K562 (cell line): ENCODE measurements around the gene DSE. TPM values are rescaled to one million over a fixed set of nuclear protein-coding genes. Genes with fewer than 3 reads are reported as not detected.

ENCODE experiments used
- ATAC-seq: fragments of 200-7000 bp; cut with Tn5 transposase; 3 replicates; pipeline ENCODE4 v1.9.1; 2020; ENCODE audit warnings: moderate library complexity
- BruUV-seq: library from RNA; stranded (reverse); fragments of 400-500 nt; replicated peaks from 2 replicates; lab custom pipeline; 2021; lab: Mats Ljungman, UMichigan
- CTCF ChIA-PET: fragments of 300-600 bp; formaldehyde crosslinking; extraction: SDS; loops from one replicate; lab custom pipeline; 2021; ENCODE audit warnings: low intra/inter-chr PET ratio; lab: Yijun Ruan, JAX
- POLR2A ChIA-PET: fragments of 300-600, 350-650 bp; sonication (Branson Sonifier 250); formaldehyde crosslinking; extraction: SDS; loops from one replicate; lab custom pipeline; 2021; ENCODE audit warnings: antibody characterized with exemption, inconsistent platforms; lab: Yijun Ruan, JAX
- DNase-seq, 4 experiments: peaks; one replicate each; pipeline versions ENCODE4 v3.0.0 to v3.0.0-alpha.2; 2011 to 2018; ENCODE audit warnings: low spot score in 3 of 4, mixed read lengths in 3 of 4; ENCODE audit errors: extremely low read depth in 1 of 4
- FAIRE-seq: peaks from 2 replicates; lab custom pipeline; 2011; peaks lifted over from hg19 to GRCh38; lab: Jason Lieb, UNC
- H2AFZ ChIP-seq: 2 replicates; pipeline ENCODE4 v1.6.0; 2011; ENCODE audit warnings: low read depth, low read length, control low read depth, inconsistent platforms
- H3K27ac ChIP-seq: fragments of 200-600 bp; 3 replicates; pipeline ENCODE4 v1.8.0; 2011; ENCODE audit warnings: low read depth, mild to moderate bottlenecking, control low read depth, inconsistent platforms, low read length, moderate library complexity, mixed read lengths; ENCODE audit errors: extremely low read depth
- H3K27me3 ChIP-seq, 2 experiments: fragments of 300-600 bp in 1 of 2; 2 replicates in 1 of 2; 3 replicates in 1 of 2; pipeline versions ENCODE4 v1.6.0 to v1.8.0; 2011; ENCODE audit warnings: inconsistent platforms in 2 of 2, low read length in 2 of 2, mild to moderate bottlenecking in 1 of 2, mixed read lengths in 1 of 2, moderate library complexity in 1 of 2; ENCODE audit not compliant: control insufficient read depth in 2 of 2, insufficient read depth in 2 of 2
- H3K36me3 ChIP-seq: fragments of 300-600 bp; 3 replicates; pipeline ENCODE4 v1.8.0; 2011; ENCODE audit warnings: mild to moderate bottlenecking, low read length, inconsistent platforms; ENCODE audit not compliant: control insufficient read depth, insufficient read depth
- H3K4me1 ChIP-seq, 2 experiments: fragments of 200-600 bp in 1 of 2; replicated peaks in 1 of 2; 2 replicates in 1 of 2; 3 replicates in 1 of 2; pipeline versions ENCODE4 v1.5.1 to v1.8.0; 2011; ENCODE audit warnings: inconsistent platforms in 2 of 2, low read length in 2 of 2, mild to moderate bottlenecking in 1 of 2, mixed read lengths in 1 of 2, moderate library complexity in 1 of 2; ENCODE audit not compliant: control insufficient read depth in 2 of 2, insufficient read depth in 2 of 2
- H3K4me2 ChIP-seq: 2 replicates; pipeline ENCODE4 v1.6.1; 2011; ENCODE audit warnings: low read length, control low read depth, inconsistent platforms, mixed read lengths; ENCODE audit not compliant: insufficient read depth
- H3K4me3 ChIP-seq: fragments of 200-600 bp; sonication (generic), shearing (Covaris generic); 2 replicates; pipeline ENCODE4 v1.5.1; 2016; ENCODE audit warnings: control low read depth, inconsistent platforms
- H3K79me2 ChIP-seq: fragments of 200-600 bp; 3 replicates; pipeline ENCODE4 v1.8.0; 2011; ENCODE audit warnings: low read length, inconsistent platforms; ENCODE audit not compliant: control insufficient read depth, insufficient read depth
- H3K9ac ChIP-seq, 2 experiments: 2 replicates each; pipeline versions ENCODE4 v1.6.0 to v1.6.1; 2011; ENCODE audit warnings: low read depth in 2 of 2, low read length in 2 of 2, control low read depth in 1 of 2, inconsistent platforms in 1 of 2, mild to moderate bottlenecking in 1 of 2, mixed read lengths in 1 of 2; ENCODE audit not compliant: insufficient read depth in 1 of 2
- H3K9me1 ChIP-seq: one replicate; pipeline ENCODE4 v1.6.0; 2011; ENCODE audit warnings: inconsistent platforms, mild to moderate bottlenecking, low read length, moderate library complexity; ENCODE audit not compliant: control insufficient read depth, insufficient read depth
- H3K9me3 ChIP-seq: replicated peaks from 2 replicates; pipeline ENCODE4 v1.5.1; 2011; ENCODE audit warnings: low read depth, low read length, inconsistent platforms; ENCODE audit not compliant: control insufficient read depth, insufficient read depth
- H4K20me1 ChIP-seq: replicated peaks from 2 replicates; pipeline ENCODE4 v1.6.1; 2011; ENCODE audit warnings: low read length, inconsistent platforms, mixed read lengths; ENCODE audit not compliant: control insufficient read depth, insufficient read depth
- ARNT ChIP-seq, 2 experiments: fragments of 450-650 bp; IDR thresholded peaks; 2 replicates each; pipeline ENCODE4 v1.6.1; 2016; ENCODE audit warnings: mild to moderate bottlenecking in 1 of 2
- BCOR ChIP-seq: fragments of 450-650 bp; IDR thresholded peaks from 2 replicates; pipeline ENCODE4 v1.6.1; 2016
- BRCA1 ChIP-seq, 2 experiments: fragments of 450-650 bp in 1 of 2; sonication (generic) in 1 of 2; formaldehyde crosslinking in 1 of 2; IDR thresholded peaks; 2 replicates each; pipeline versions ENCODE4 v1.5.0 to v1.6.1; 2017 to 2020; ENCODE audit warnings: mild to moderate bottlenecking in 1 of 2, missing genetic modification reagents in 1 of 2
- CBX5 ChIP-seq: IDR thresholded peaks from 2 replicates; pipeline ENCODE4 v1.6.1; 2014; ENCODE audit warnings: low read depth, borderline replicate concordance
- E2F8 ChIP-seq: fragments of 450-650 bp; IDR thresholded peaks from 2 replicates; pipeline ENCODE4 v1.7.1; 2018; ENCODE audit warnings: mild to moderate bottlenecking, low read depth; ENCODE audit not compliant: partially characterized antibody
- ETS2 ChIP-seq: IDR thresholded peaks from 2 replicates; pipeline ENCODE4 v1.6.1; 2016; ENCODE audit warnings: borderline replicate concordance, missing genetic modification characterization, mild to moderate bottlenecking, moderate library complexity, missing compliant biosample characterization; ENCODE audit not compliant: poor library complexity, severe bottlenecking
- FOXA1 ChIP-seq: fragments of 450-650 bp; IDR thresholded peaks from 2 replicates; pipeline ENCODE4 v1.6.1; 2016; ENCODE audit warnings: mild to moderate bottlenecking, borderline replicate concordance
- MBD2 ChIP-seq: sonication (generic); IDR thresholded peaks from 2 replicates; pipeline ENCODE4 v1.6.1; 2016; ENCODE audit warnings: low read depth, borderline replicate concordance
- PKNOX1 ChIP-seq: fragments of 450-650 bp; IDR thresholded peaks from 2 replicates; pipeline ENCODE4 v1.6.1; 2016
- PYGO2 ChIP-seq: fragments of 450-650 bp; IDR thresholded peaks from 2 replicates; pipeline ENCODE4 v1.6.1; 2016; ENCODE audit warnings: mild to moderate bottlenecking, missing genetic modification characterization, moderate library complexity, missing compliant biosample characterization
- RFX5 ChIP-seq: IDR thresholded peaks from 2 replicates; pipeline ENCODE4 v1.6.1; 2011; ENCODE audit warnings: low read depth, mild to moderate bottlenecking, improper control_type of control experiment, low read length
- SMAD3 ChIP-seq: fragments of 450-650 bp; formaldehyde crosslinking; conservative IDR thresholded peaks from 2 replicates; pipeline ENCODE4 v1.4.0; 2020; ENCODE audit warnings: mild to moderate bottlenecking
- SMARCB1 ChIP-seq: IDR thresholded peaks from 2 replicates; pipeline ENCODE4 v1.6.1; 2011; ENCODE audit warnings: improper control_type of control experiment, low read depth; ENCODE audit not compliant: insufficient read length
- TAF7 ChIP-seq: fragments of 450-650 bp; IDR thresholded peaks from 2 replicates; pipeline ENCODE4 v1.6.1; 2016; ENCODE audit warnings: missing genetic modification characterization, missing compliant biosample characterization
- U2AF1 ChIP-seq: fragments of 200-400 bp; formaldehyde crosslinking; optimal IDR thresholded peaks from 2 replicates; pipeline ENCODE3; 2017; ENCODE audit warnings: mild to moderate bottlenecking, low read depth, low read length, moderate library complexity
- ZFP1 ChIP-seq: fragments of 450-650 bp; formaldehyde crosslinking; IDR thresholded peaks from 2 replicates; pipeline ENCODE4 v1.4.0; 2020; ENCODE audit warnings: mild to moderate bottlenecking, mixed read lengths
- ZFP36 ChIP-seq: fragments of 150-350 bp; IDR thresholded peaks from 2 replicates; pipeline ENCODE4 v1.6.1; 2018; ENCODE audit warnings: low read length, low read depth; ENCODE audit not compliant: partially characterized antibody
- ZFPM2 ChIP-seq: fragments of 250-450 bp; sonication (Bioruptor Pico); IDR thresholded peaks from 2 replicates; pipeline ENCODE4 v1.5.1; 2022; ENCODE audit warnings: mild to moderate bottlenecking
- ZNF232 ChIP-seq: sonication (generic); formaldehyde crosslinking; IDR thresholded peaks from 2 replicates; pipeline ENCODE4 v1.8.0; 2022; ENCODE audit warnings: mild to moderate bottlenecking, missing genetic modification reagents
- WGBS: fragments of 100-300 bp; shearing (Covaris generic); methylation state at CpG from one replicate; pipeline ENCODE4 v1.1.6; 2016; ENCODE audit warnings: low coverage, mixed read lengths; ENCODE audit not compliant: insufficient coverage; ENCODE audit errors: missing lambda C conversion rate; 5-methylcytosine and 5-hydroxymethylcytosine counted together
- in situ Hi-C: fragments of 300-500 bp; cut with MboI; formaldehyde crosslinking; loops from 4 replicates; pipeline ENCODE4 v1.15.0; 2018; ENCODE audit warnings: inconsistent platforms, mixed read lengths
- intact Hi-C: fragments of 100-400 bp; cut with micrococcal nuclease; formaldehyde crosslinking; loops from 2 replicates; pipeline ENCODE4 v1.14.2; 2022
- polyA plus RNA-seq, 8 experiments: library from polyadenylated mRNA; depleted of rRNA in 4 of 8; stranded (reverse) in 5 of 8; unstranded in 3 of 8; fragments of >200 nt; fragmentation: Nextera tagmentation in 2 of 8; fragmentation: Illumina TruSeq in 1 of 8; extraction: Ambion mirVana in 2 of 8; extraction: Trizol in 1 of 8; gene quantifications; 2 replicates each; pipeline versions ENCODE4 v1.2.1 to v1.2.3, GENCODE V29; 2011 to 2014; ENCODE audit warnings: inconsistent platforms in 1 of 8, missing spikeins in 1 of 8
- total RNA-seq, 7 experiments: library from RNA; depleted of rRNA in 6 of 7; stranded (reverse); fragments of >200 nt in 6 of 7; fragmentation: Illumina TruSeq in 2 of 7; extraction: Trizol in 2 of 7; gene quantifications; 2 replicates each; pipeline versions ENCODE4 v1.2.1 to v1.2.3, GENCODE V29; 2011 to 2021; ENCODE audit warnings: low replicate concordance in 1 of 7

DSE gene
- total and polyA plus RNA-seq, 9 of the 15 experiments (the other 6 are each of a cell fraction or from before 2014, with no cell fraction given): 0.49 to 1.7 (median 0.79) TPM

- TF ChIP-seq SMARCB1 (no peak), PKNOX1 (peak; percentile 50)
Observed at GRCh38 chr6:116393430-116393829, 22.7 kb downstream of the DSE start (continued).

- in situ Hi-C loops (no loop called here), intact Hi-C loops (no loop called here)
- no peak overlapping the region for H2AFZ ChIP-seq
- H3K4me3 ChIP-seq: no peak overlapping the region
- DNase-seq: no peak
- no peak for FAIRE-seq
- no peaks in the 10 kb centered on the region for H3K9me1 ChIP-seq
- H3K9me3 ChIP-seq: no peaks in the 10 kb centered on the region
- H3K4me1 ChIP-seq: no peaks in the 10 kb centered on the region
- no peaks in the 10 kb centered on the region for H4K20me1 ChIP-seq
- ATAC-seq: no peak
- H3K27ac ChIP-seq: no peak overlapping the region
- H3K36me3 ChIP-seq: no peaks in the 10 kb centered on the region
- H3K27me3 ChIP-seq: peaks cover 4 to 10% of the 10 kb centered on the region in 2 experiments; a peak in 4 of 5 replicates
- H3K9ac ChIP-seq: no peak overlapping the region
- 16% methylated on average over 3 of the region's 3 CpGs for WGBS
- no TSS peak for BruUV-seq
- ChIA-PET CTCF (no interaction called here), POLR2A (interaction anchor here (0.6 to 1.5 kb wide), 3 partner anchors 12 to 127 kb away, joined by 3 to 5 read pairs (median 3); partner anchors contain the start of gene CALHM5)
- no peak overlapping the region for H3K4me2 ChIP-seq
- H3K79me2 ChIP-seq: no peaks in the 10 kb centered on the region
- TF ChIP-seq BCOR: no peak
- TF ChIP-seq MBD2: no peak
- TF ChIP-seq ETS2 (tag): no peak
- no peak for TF ChIP-seq PYGO2
- TF ChIP-seq ARNT (IDR thresholded peaks at IDR 0.05): no peak
- no peak for TF ChIP-seq BRCA1 (IDR thresholded peaks at IDR 0.05)
- no peak for TF ChIP-seq BRCA1 (CRISPR knock-in tag; IDR thresholded peaks at IDR 0.05)
- TF ChIP-seq RFX5: no peak
- TF ChIP-seq U2AF1: no peak
- TF ChIP-seq ZFP1 (CRISPR knock-in tag): no peak
- TF ChIP-seq ZNF232 (CRISPR knock-in tag): no peak
- no peak for TF ChIP-seq CBX5
- no peak for TF ChIP-seq FOXA1
- no peak for TF ChIP-seq ZFPM2 (CRISPR knock-in tag)
- TF ChIP-seq SMAD3 (CRISPR knock-in tag): no peak
- no peak for TF ChIP-seq E2F8
- no peak for TF ChIP-seq TAF7 (tag)
- no peak for TF ChIP-seq ZFP36
Observed at GRCh38 chr6:116395647-116396046, 24.9 kb downstream of the DSE start.
